Measurements from ENCODE around the gene TSHR. TPM values are rescaled to one million over a fixed set of nuclear protein-coding genes. Genes with fewer than 3 reads are reported as not detected.

TSHR gene
- total RNA-seq, 4 donors from 2014 or later: not detected

DNA sequence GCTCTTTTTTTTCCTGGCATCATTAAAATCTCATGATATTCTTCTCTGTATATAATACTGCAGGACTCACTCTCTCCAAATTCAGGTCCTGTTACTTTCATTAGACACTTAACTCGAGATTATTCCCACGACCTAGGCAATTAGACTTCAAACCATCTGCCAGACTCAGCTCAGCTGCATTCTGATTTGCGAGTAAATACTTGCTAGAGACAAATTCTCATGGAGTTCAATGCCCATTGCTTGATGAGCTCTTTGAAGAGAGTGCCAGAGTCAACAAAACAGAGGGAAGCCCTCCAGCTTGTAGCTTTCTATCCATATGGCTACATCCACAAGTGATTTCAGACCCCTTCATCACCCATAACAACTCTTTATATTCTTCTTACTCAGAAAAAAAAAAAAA is 177.0 kb downstream of the TSHR start:
- Histone ChIP-seq H3K27me3 (no peaks in the 10 kb centered on the region), H3K4me1 (no peaks in the 10 kb centered on the region), H3K27ac (no peak overlapping the region), H3K9me3 (no peaks in the 10 kb centered on the region), H3K4me3 (no peak overlapping the region), H3K36me3 (no peaks in the 10 kb centered on the region)
- TF ChIP-seq EP300 (IDR thresholded peaks at IDR 0.05) (no peak), POLR2A (IDR thresholded peaks at IDR 0.05) (no peak), POLR2AphosphoS5 (IDR thresholded peaks at IDR 0.05) (no peak)
- TF ChIP-seq, protein P1, sequence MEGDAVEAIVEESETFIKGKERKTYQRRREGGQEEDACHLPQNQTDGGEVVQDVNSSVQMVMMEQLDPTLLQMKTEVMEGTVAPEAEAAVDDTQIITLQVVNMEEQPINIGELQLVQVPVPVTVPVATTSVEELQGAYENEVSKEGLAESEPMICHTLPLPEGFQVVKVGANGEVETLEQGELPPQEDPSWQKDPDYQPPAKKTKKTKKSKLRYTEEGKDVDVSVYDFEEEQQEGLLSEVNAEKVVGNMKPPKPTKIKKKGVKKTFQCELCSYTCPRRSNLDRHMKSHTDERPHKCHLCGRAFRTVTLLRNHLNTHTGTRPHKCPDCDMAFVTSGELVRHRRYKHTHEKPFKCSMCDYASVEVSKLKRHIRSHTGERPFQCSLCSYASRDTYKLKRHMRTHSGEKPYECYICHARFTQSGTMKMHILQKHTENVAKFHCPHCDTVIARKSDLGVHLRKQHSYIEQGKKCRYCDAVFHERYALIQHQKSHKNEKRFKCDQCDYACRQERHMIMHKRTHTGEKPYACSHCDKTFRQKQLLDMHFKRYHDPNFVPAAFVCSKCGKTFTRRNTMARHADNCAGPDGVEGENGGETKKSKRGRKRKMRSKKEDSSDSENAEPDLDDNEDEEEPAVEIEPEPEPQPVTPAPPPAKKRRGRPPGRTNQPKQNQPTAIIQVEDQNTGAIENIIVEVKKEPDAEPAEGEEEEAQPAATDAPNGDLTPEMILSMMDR (IDR thresholded peaks at IDR 0.05): no peak
- DNase-seq (ENCODE audit: low spot score in 2 of 2): no peak
- WGBS: 33% methylated on average over 3 of the region's 3 CpGs

DNA sequence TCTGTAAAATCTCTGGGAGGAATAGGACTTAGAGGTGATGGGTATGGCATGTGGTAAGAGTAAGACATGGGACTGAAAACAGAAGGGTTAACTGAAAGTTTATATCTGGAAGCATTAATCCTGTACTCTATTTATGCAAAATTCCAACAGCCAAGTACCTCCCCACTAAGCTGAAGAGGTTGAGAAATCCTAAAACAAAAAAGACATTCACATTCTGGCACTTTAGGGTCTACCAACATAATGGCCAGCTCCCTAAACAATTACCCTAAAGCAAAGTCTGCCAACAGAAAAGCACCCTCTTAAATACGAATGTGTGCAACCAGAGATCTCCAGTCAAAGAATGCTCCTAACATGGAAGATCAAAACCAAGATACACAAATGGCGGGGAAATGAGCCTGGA is 178.0 kb downstream of the TSHR start:
- no peaks in the 10 kb centered on the region for H3K9me3 ChIP-seq
- DNase-seq (ENCODE audit: low spot score in 2 of 2): no peak
- TF ChIP-seq POLR2AphosphoS5 (IDR thresholded peaks at IDR 0.05) (no peak), POLR2A (IDR thresholded peaks at IDR 0.05) (no peak), EP300 (IDR thresholded peaks at IDR 0.05) (no peak)
- TF ChIP-seq, protein P1 (IDR thresholded peaks at IDR 0.05): no peak
- no peak overlapping the region for H3K27ac ChIP-seq
- H3K4me1 ChIP-seq: no peaks in the 10 kb centered on the region
- no peaks in the 10 kb centered on the region for H3K36me3 ChIP-seq
- 73% methylated on average over 2 of the region's 2 CpGs for WGBS
- H3K27me3 ChIP-seq: no peaks in the 10 kb centered on the region
- no peak overlapping the region for H3K4me3 ChIP-seq

DNA sequence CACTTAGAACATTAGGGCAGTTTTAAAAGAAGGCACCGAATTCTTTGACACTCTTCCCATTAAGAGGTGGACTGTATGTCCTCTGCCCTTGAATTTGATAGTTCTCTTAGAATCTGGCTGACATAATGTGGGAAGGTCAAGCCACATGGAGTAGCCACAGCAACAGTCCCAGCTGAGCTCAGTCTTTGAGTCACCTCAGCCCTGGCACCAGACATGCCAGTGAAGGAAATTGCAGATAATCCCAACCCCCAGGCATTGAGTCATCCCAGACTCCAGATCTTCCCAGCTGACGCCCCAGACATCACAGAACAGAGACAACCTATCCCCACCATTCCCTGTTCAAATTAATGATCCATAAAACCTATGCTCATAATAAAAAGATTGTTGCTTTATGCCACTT is 181.9 kb downstream of the TSHR start:
- H3K9me3 ChIP-seq: no peaks in the 10 kb centered on the region
- TF ChIP-seq POLR2A (IDR thresholded peaks at IDR 0.05): no peak
- TF ChIP-seq POLR2AphosphoS5 (IDR thresholded peaks at IDR 0.05): no peak
- no peak for TF ChIP-seq EP300 (IDR thresholded peaks at IDR 0.05)
- TF ChIP-seq, protein P1 (IDR thresholded peaks at IDR 0.05): no peak
- WGBS: 46% methylated on average over 2 of the region's 2 CpGs

DNA sequence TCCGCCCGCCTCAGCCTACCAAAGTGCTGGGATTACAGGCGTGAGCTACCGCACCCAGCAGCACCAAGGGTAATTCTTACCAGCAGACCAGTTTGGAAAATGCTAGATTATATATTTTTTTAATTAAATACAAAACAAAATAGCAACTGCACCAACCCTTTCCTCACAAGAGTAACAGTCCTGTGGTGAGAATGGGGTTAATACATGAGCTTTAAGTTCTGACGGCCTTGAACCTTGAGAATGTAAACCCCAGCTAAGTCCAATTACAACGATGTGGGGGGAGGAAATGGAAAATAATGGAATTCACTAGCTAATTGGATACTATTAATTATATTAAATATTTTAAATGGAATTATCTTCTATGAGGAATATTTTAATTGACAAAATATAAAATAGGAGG is 183.0 kb downstream of the TSHR start:
- no peak for DNase-seq (ENCODE audit: low spot score in 2 of 2)
- Histone ChIP-seq H3K27me3 (no peaks in the 10 kb centered on the region), H3K9me3 (no peaks in the 10 kb centered on the region), H3K36me3 (no peaks in the 10 kb centered on the region), H3K4me1 (no peaks in the 10 kb centered on the region), H3K4me3 (no peak overlapping the region), H3K27ac (no peak overlapping the region)
- TF ChIP-seq, protein P1 (IDR thresholded peaks at IDR 0.05): no peak
- 91% methylated on average over 6 of the region's 6 CpGs for WGBS

More for the DNA sequence above, 181.9 kb downstream of the TSHR start:
- no peak for DNase-seq (ENCODE audit: low spot score in 2 of 2)
- H3K4me3 ChIP-seq: no peak overlapping the region
- H3K27me3 ChIP-seq: no peaks in the 10 kb centered on the region
- no peak overlapping the region for H3K27ac ChIP-seq
- no peaks in the 10 kb centered on the region for H3K36me3 ChIP-seq
- no peaks in the 10 kb centered on the region for H3K4me1 ChIP-seq

DNA sequence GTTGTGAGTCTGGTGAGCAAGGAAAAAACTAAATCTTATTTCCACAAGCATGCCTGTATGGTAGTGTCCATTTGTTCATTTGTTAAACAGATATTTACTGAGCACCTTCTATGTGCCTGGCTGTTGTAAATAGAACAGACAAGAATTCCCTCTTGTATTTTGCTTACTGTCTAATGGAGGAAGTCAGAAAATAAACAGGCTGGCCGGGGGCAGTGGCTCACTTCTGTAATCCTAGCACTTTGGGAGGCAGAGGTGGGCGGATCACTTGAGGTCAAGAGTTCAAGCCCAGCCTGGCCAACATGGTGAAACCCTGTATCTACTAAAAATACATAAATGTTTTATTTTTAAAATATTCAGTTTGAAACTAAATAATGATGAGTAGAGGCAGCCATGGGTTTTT is 186.0 kb downstream of the TSHR start:
- H3K9me3 ChIP-seq: no peaks in the 10 kb centered on the region
- no peak for DNase-seq (ENCODE audit: low spot score in 2 of 2)
- H3K4me3 ChIP-seq: no peak overlapping the region
- no peaks in the 10 kb centered on the region for H3K4me1 ChIP-seq
- WGBS: 65% methylated on average over 2 of the region's 2 CpGs
- TF ChIP-seq EP300 (IDR thresholded peaks at IDR 0.05) (no peak), POLR2AphosphoS5 (IDR thresholded peaks at IDR 0.05) (no peak), POLR2A (IDR thresholded peaks at IDR 0.05) (no peak)
- TF ChIP-seq, protein P1 (IDR thresholded peaks at IDR 0.05): no peak
- no peaks in the 10 kb centered on the region for H3K27me3 ChIP-seq
- no peaks in the 10 kb centered on the region for H3K36me3 ChIP-seq
- no peak overlapping the region for H3K27ac ChIP-seq

All from suprapubic skin (tissue), 4 donors.